Hippocampal formation (tissue), 2 donors: ENCODE data around the gene RND1.
"Not testable (repeated sequence)": the region's sequence is repeated elsewhere in the genome, so short reads cannot be mapped to it uniquely, and the experiment has no call there.

Source experiments
- DNase-seq, 2 donors: peaks; one replicate each; lab custom pipeline; 2025; lab: John Stamatoyannopoulos, UW

The RND1 gene

GRCh38 chr12:48868451-48868850 lies 2.8 kb upstream of the RND1 start:
- no peak for DNase-seq

- no peak for DNase-seq
Observed at GRCh38 chr12:48866052-48866711, 512 bp upstream of the RND1 start.

DNA sequence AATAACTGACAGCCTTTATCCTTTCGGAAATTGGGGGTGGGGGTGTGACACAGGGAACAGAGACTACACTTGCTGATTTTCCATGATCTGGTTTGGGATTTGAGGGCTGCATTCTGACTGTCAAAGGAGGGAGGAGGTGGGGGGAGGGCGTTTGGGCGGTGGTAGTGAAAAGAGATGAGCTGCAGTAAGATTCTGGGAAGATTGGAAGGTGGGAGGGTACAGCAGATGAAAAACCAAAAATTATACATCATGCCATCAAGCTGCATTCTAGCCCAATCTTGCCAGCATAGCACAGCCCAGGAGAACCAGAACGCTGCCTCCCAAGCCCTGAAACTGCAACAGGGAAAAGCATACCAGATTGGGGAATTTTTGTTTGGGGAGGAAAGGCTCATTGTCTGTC lies 2.4 kb downstream of the RND1 start:
- DNase-seq, result no peak

DNA sequence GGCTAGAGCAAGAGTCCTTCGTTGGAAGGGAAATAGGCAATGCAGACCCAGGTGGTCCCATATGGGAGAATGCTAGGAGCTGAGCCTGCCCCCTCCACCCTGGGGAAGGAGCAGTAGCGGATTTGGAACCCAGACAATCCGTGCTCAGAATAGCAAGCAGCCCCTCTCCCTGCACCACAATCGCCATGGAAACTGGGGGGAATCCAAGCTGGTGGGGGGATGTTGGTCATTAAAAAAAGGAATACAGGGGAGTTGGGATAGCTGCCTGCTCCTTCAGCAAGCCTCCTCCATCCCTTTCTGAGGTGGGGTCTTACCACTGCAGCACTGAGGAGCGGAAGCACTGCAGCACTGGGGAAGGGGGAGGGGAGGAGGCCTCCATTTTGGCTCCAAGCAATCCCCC lies 2.9 kb downstream of the RND1 start:
- DNase-seq, result no peak

GRCh38 chr12:48861111-48861510 lies 4.6 kb downstream of the RND1 start:
- DNase-seq, result no peak

DNA sequence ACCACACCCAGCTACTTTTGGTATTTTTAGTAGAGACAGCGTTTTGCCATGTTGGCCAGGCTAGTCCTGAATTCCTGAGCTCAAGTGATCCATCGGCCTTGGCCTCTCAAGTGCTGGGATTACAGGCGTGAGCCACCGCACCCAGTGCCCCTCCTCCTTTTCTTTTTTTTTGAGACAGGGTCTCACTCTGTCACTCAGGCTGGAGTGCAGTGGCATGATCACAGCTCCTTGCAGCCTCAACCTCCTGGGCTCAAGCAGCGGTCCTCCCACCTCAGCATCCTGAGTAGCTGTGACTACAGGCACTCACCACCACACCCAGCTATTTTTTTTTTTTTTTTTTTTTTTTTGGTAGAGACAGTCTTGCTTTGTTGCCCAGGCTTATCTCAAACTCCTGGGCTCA lies 5.4 kb downstream of the RND1 start:
- not testable (repeated sequence) for DNase-seq

DNA sequence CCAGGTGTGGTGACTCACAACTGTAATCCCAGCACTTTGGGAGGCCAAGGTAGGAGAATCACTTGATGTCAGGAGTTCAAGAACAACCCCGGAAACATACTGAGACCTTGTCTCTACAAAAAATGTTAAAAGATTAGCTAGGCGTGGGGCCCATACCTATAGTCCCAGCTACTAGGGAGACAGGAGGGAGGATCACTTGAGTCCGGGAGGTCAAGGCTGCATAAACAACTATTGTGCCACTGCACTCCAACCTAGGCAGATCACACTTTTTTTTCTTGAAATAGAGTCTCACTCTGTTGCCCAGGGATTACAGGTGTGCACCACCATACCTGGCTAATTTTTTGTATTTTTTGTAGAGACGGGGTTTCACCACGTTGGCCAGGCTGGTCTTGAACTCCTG lies 6.1 kb downstream of the RND1 start:
- no peak for DNase-seq

- DNase-seq, result no peak
Observed at GRCh38 chr12:48858043-48858442, 7.6 kb downstream of the RND1 start.

DNA sequence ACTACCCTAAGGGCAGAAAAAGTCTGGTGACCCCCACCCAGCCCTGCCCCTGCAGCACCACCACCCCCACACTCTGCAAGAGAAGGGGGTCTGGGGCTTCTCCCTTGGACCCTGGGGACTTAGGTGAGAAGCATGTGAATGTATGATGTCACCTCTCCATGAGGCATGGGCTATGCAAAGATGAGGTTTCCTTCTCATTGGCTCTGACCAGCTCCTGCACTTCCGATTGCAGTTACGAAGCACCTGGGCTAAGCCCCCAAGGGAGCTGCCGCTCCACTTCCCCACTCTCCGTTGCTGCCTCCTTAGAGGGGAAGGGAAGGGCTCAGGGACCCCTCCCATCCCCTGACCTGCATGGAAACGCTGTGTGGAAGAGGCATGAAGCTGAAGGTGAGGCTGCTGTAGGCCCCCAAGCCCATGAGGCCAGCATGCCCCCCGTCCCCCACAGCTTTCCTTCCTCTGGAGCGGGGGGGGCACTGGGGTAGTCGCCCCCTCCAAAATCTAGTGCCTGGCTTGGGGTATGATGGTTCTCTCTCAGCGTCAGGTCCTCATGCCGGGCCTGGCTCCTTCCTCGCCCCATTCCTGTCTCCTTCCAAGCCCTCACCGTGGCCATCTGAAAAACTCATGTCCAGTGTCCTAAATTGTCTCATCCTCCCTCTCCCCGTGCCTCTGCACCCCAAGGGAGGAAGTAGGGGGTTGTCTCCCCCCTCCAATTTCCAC lies 8.2 kb downstream of the RND1 start:
- DNase-seq, result no peak

DNA sequence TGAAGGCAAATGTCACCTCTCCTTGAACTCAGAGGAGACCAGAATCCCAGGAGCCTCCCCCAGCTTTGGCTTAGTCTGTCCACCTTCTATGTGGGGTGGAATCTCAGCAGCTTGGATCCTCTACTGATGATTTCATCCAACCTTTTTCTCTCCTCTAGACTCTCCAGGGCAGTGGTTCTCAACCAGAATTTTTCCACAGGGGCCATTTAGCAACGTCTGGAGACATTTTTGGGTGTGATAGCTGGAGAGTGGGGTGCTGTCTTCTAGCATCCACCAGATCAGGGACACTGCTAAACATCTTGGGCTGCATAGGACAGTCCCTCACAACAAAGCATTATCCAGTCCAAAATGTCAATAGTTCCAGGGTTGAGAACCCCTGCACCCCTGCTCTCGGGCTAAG lies 9.3 kb downstream of the RND1 start:
- DNase-seq, result no peak

- not testable (repeated sequence) for DNase-seq
Observed at GRCh38 chr12:48854932-48855331, 10.7 kb downstream of the RND1 start.

- no peak for DNase-seq
Observed at GRCh38 chr12:48854488-48854887, 11.2 kb downstream of the RND1 start.

DNA sequence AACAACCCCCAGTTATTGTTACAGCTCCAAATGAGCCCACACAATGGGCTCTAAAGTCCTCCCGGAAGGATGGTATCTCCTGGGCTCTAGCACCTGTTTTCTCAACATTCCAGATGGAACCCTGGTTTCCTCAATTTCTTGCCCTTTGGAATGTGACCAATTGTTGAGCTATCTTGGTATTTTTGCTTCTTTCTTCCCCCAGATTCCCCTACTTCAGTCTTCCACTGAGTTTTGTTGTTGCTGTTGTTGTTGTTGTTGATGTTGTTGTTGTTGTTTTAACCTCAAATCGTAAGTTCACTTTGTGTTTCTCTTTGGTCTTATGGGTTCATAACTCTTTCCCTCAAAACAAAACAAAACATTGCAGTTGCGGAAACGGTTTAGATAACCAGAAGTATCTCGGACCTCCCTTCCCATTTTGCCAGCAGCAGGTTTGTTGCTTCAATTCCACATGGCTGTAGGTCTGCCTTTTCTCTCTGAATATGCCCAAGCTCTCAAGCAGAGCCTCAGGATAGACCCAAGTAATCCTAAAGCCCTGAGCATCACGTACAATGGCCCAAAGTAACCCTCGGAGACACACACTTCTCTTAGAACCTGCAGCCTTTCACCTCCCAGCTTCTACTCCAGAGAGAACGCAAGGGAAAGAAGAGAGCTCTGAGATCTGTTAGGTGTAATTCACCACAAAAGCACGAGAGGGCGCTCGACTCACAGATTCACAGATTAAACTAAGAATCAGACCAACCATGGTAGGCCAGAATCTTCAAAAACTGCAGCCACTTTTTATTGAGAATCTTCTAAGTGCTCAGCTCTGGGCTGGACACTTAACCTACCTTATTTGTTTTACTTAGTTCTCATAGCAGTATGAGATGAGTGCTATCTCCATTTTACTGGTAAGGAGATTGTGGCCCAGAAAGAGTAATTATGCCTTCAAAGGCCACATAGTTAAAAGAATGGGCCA lies 12.7 kb downstream of the RND1 start:
- peak; percentile 83 to 84 for DNase-seq

DNA sequence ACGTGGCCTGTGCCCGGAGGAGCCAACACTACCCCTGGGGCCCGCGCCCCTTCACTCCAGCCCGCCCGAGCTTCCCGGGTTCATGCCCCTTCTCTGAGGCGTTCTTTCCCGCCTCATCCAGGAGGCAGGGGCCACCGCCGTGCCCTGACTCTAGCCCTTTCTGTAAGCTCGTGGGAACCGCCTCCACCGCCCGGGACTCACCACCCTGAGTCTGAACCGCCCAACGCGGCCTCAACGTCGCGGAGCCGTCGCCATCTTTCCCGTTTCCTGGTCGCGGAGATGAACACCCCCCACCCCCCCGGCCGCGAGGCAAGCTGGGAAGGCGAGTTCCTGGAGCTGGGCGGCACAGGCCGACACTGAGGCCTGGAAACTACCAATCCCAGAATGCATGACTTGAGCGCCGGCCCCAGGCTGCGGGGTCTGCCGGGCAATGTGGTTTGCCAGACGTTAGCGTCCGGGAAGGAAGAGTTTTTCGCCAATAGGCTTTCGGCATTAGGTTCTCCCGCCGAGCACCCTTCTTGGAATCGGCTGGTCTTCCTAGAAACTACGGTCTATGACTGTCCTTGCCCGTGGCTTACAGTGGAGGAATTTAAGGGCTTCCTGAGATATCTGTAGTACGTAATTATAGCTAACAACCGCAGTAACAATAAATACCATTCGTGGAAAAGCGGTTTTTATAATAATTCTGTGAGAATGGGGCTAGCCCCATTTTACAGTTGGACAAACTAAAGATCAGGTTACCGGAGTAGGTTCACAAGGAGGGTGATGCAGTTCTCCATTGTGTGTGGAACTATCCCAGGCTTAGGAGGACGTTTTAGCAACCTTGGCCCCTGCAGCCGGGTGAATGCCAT lies 13.6 kb downstream of the RND1 start, which contains the start of gene DDX23:
DDX23 (minus strand) TSS at position 281 of the 851 bp plus-strand sequence. CDS start 6,381 bp downstream, outside the sequence.
- peak; percentile 97 to 98 for DNase-seq

DNA sequence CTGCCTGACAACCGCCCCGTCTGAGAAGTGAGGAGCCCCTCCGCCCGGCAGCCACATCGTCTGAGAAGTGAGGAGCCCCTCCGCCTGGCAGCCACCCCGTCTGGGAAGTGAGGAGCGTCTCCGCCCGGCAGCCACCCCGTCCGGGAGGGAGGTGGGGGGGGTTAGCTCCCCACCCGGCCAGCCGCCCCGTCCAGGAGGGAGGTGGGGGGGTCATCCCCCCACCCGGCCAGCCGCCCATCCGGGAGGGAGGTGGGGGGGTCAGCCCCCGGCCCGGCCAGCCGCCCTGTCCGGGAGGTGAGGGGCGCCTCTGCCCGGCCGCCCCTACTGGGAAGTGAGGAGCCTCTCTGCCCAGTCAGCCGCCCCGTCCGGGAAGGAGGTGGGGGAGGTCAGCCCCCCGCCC lies 23.6 kb downstream of the RND1 start:
- not testable (repeated sequence) for DNase-seq

DNA sequence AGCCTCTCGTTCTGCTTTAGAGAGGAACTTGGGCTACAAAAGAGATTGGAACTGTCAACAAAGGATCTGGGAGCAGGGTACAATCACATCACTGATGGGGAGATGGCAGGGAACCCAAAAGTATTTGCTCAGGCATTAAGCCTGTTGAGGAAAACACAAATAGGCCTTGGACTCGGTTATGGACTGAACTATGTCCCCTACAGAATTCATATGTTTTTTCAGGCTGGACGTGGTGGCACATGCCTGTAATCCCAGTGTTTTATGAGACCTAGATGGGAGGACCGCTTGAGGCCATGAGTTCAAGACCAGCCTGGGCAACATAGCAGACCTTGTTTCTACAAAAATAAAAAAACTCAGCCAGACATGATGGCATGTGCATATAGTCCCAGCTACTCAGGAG lies 27.6 kb downstream of the RND1 start:
- no peak for DNase-seq

GRCh38 chr12:48832321-48833060 lies 33.2 kb downstream of the RND1 start:
- no peak for DNase-seq

GRCh38 chr12:48831257-48831656 lies 34.4 kb downstream of the RND1 start:
- no peak for DNase-seq

DNA sequence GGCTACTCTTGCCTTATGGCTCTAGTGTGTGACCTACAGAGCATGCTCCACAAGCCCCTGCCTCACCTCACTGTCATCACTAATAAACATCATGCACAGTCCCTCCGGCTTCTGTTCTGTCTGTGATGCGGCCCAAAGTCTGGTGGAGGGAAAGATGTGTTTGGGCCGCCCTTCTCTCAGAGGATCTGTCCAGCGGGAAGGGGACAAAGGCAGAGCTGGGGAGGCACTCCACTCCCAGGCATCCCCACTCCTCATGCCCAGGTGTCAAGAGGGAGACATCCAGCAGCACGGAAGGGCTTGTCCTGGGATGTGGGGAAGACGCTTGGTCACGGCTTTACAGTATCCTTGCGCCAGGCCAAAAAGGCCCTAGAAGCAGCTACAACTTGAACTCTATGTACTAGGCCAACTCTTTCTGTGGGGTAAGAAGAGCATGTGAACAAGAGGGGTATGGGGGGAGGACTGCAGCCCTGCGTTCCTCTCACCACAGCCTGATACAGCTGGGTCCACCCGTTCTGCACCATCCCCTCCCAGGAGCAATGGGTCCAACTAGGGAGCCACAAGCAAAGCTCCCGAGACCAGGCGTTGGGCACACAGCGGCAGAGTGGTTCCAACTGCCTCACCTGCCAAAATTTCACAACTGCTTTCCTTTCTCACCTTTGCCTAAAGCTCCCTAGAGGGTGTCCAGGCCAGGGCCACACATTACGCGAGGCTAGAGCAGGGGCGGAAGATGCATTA lies 36.7 kb downstream of the RND1 start:
- DNase-seq, result no peak

DNA sequence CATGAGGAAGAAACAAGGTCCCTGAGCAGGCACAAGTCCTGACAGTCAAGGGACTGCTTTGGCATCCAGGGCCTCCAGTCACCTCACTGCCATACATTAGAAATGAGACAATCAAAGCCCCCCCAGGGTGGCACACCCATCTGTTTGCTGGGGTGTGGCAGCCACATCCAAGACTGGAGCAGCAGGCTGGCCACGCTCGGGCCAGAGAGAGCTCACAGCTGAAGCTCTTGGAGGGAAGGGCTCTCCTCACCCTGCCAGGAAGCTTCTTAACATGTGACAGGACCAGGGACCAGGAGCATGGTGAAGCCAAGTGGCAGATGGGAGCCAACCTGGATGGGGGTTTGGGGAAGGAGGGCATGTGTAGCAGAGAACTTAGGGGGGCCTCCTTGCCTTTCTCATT lies 37.4 kb downstream of the RND1 start:
- no peak for DNase-seq
